Kidney (tissue), 14 donors: ENCODE results near the gene FAM180B. TPM values are rescaled to one million over a fixed set of nuclear protein-coding genes. Genes with fewer than 3 reads are reported as not detected.

Source experiments
- DNase-seq, 5 donors: peaks; one replicate each; pipeline ENCODE4 v3.0.0-alpha.2; 2013 to 2020
- FAIRE-seq: peaks from 2 replicates; lab custom pipeline; 2012; peaks lifted over from hg19 to GRCh38; lab: Jason Lieb, UNC
- H3K27ac ChIP-seq, 2 donors: one replicate each; pipeline ENCODE4 v1.7.0; 2013; ENCODE audit warnings: low read depth in 2 of 2, low read length in 2 of 2, inconsistent platforms in 1 of 2
- H3K27me3 ChIP-seq: one replicate; pipeline ENCODE4 v1.7.1; 2013; ENCODE audit warnings: low read length, inconsistent platforms; ENCODE audit not compliant: control insufficient read depth, insufficient read depth
- H3K36me3 ChIP-seq, 3 donors: one replicate each; pipeline versions ENCODE4 v1.7.0 to v1.7.1; 2013; ENCODE audit warnings: low read length in 3 of 3, control low read depth in 1 of 3, inconsistent platforms in 1 of 3; ENCODE audit not compliant: insufficient read depth in 3 of 3, control insufficient read depth in 2 of 3
- H3K4me1 ChIP-seq, 3 donors: one replicate each; pipeline versions ENCODE4 v1.7.0 to v1.7.1; 2013; ENCODE audit warnings: low read length in 3 of 3, inconsistent platforms in 1 of 3, low read depth in 1 of 3; ENCODE audit not compliant: control insufficient read depth in 2 of 3, insufficient read depth in 2 of 3
- H3K4me3 ChIP-seq, 3 donors: one replicate each; pipeline versions ENCODE4 v1.7.0 to v1.8.1; 2013; ENCODE audit warnings: low read length in 3 of 3, control low read depth in 1 of 3, inconsistent platforms in 1 of 3
- H3K9ac ChIP-seq, 3 donors: one replicate each; pipeline versions ENCODE4 v1.7.0 to v1.7.1; 2013; ENCODE audit warnings: low read length in 3 of 3, control low read depth in 1 of 3, inconsistent platforms in 1 of 3
- H3K9me3 ChIP-seq, 3 donors: one replicate each; pipeline versions ENCODE4 v1.7.0 to v1.7.1; 2013; ENCODE audit warnings: low read length in 3 of 3, control low read depth in 1 of 3, inconsistent platforms in 1 of 3; ENCODE audit not compliant: control insufficient read depth in 2 of 3, insufficient read depth in 1 of 3
- CTCF ChIP-seq: IDR thresholded peaks from 3 replicates; pipeline ENCODE4 v1.5.1; 2012; ENCODE audit warnings: mild to moderate bottlenecking, moderate library complexity, borderline replicate concordance; ENCODE audit not compliant: insufficient read depth; ENCODE audit errors: extremely low read depth
- intact Hi-C: fragments of 100-400 bp; cut with DNase I; formaldehyde crosslinking; loops from one replicate; pipeline ENCODE4 v1.11.1; 2022
- polyA plus RNA-seq: library from polyadenylated mRNA; stranded (reverse); fragments of 350-450 nt; fragmentation: Illumina TruSeq; extraction: RNeasy Lipid Tissue Mini Kit (QIAGEN cat#74804); gene quantifications from one replicate; pipeline ENCODE4 v1.2.3, GENCODE V29; 2014; ENCODE audit warnings: low read depth, low replicate concordance; ENCODE audit not compliant: insufficient read depth
- total RNA-seq: library from RNA; stranded (reverse); fragmentation: NEBNext Ultra II Directional; extraction: Animal tissue kit (Norgen Biotek cat#: 25700); gene quantifications from one replicate; pipeline ENCODE4 v1.2.1, GENCODE V29; 2021
- donor health status: control.
- donor health status: control.
- donor health status: control.
- donor health status: control.
- donor health status: control.
- donor health status: DM: yes; HTN: yes; CAD: no.
- donor health status: Normal renal cell carcinoma (clear cell type).

Gene FAM180B
- total and polyA plus RNA-seq, 2 donors from 2014 or later, result not detected

- H3K9ac ChIP-seq, result no peak overlapping the region
- no peak for TF ChIP-seq CTCF
- peaks cover 0 to 8% (median 2%) of the 10 kb centered on the region in 3 donors for H3K4me1 ChIP-seq
- no peak overlapping the region for H3K27ac ChIP-seq
- intact Hi-C loops, result no loop called here
- no peaks in the 10 kb centered on the region for H3K27me3 ChIP-seq
- peaks cover 2 to 28% (median 27%) of the 10 kb centered on the region in 3 donors for H3K36me3 ChIP-seq
- FAIRE-seq (no peak), DNase-seq (no peak)
- no peak overlapping the region for H3K4me3 ChIP-seq
- no peaks in the 10 kb centered on the region for H3K9me3 ChIP-seq
These were observed 15.7 kb upstream of the FAM180B start for GRCh38 chr11:47570651-47571356.

DNA sequence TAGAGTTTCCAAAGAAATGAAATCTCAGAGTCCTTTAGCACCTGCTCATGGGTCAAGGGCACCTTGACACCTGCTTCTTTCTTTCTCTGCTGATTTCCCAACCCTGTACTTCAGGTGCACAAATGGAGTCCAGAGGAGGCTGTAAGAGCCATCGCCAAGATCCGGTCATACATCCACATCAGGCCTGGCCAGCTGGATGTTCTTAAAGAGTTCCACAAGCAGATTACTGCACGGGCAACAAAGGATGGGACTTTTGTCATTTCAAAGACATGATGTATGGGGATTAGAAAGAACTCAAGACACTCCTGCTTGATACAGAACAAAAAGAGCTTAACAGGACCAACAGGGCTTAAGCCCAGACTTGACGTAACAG lies 15.1 kb upstream of the FAM180B start:
- Histone ChIP-seq H3K36me3 (peaks cover 2 to 28% (median 27%) of the 10 kb centered on the region in 3 donors), H3K9ac (no peak overlapping the region), H3K4me1 (peaks cover 0 to 6% (median 2%) of the 10 kb centered on the region in 3 donors), H3K27ac (no peak overlapping the region), H3K27me3 (no peaks in the 10 kb centered on the region), H3K9me3 (no peaks in the 10 kb centered on the region), H3K4me3 (no peak overlapping the region)
- intact Hi-C loops, result no loop called here
- FAIRE-seq (no peak), DNase-seq (no peak)
- no peak for TF ChIP-seq CTCF

DNA sequence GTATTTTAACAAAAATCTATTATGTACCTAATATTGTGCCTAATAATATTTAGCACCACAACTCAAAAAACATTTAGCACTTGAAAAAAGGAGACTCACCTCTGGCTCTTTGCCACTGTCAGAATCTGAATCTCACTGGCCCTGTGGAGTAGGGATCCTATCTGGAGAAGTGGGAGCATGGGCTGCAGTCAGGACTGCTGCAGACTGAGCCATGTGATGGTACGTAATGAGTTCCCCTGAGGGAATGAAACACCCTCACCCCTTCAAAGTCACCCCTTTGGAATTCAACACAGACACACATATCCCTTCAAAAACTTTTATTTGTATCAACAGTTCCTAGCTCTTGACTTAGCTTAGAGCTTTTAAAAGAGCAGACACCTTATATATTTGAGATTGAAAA lies 14.6 kb upstream of the FAM180B start:
- peaks cover 2 to 29% (median 27%) of the 10 kb centered on the region in 3 donors for H3K36me3 ChIP-seq
- H3K9ac ChIP-seq, result no peak overlapping the region
- TF ChIP-seq CTCF, result no peak

More for the DNA sequence above, 14.6 kb upstream of the FAM180B start:
- Histone ChIP-seq H3K4me1 (peaks cover 0 to under 1% (median 0%) of the 10 kb centered on the region in 3 donors), H3K9me3 (no peaks in the 10 kb centered on the region), H3K27ac (no peak overlapping the region), H3K4me3 (no peak overlapping the region), H3K27me3 (no peaks in the 10 kb centered on the region)
- intact Hi-C loops, result no loop called here
- DNase-seq, result no peak
- FAIRE-seq, result no peak
